ENCODE results near the gene JARID2. TPM values are rescaled to one million over a fixed set of nuclear protein-coding genes. Genes with fewer than 3 reads are reported as not detected.
A peak's percentile ranks its signal among the peaks of the same experiment; 100 is the strongest.

The JARID2 gene
- polyA plus RNA-seq, 1 donor (not counting 4 experiments of a cell fraction or from before 2014, with no cell fraction given): 11.0 TPM

DNA sequence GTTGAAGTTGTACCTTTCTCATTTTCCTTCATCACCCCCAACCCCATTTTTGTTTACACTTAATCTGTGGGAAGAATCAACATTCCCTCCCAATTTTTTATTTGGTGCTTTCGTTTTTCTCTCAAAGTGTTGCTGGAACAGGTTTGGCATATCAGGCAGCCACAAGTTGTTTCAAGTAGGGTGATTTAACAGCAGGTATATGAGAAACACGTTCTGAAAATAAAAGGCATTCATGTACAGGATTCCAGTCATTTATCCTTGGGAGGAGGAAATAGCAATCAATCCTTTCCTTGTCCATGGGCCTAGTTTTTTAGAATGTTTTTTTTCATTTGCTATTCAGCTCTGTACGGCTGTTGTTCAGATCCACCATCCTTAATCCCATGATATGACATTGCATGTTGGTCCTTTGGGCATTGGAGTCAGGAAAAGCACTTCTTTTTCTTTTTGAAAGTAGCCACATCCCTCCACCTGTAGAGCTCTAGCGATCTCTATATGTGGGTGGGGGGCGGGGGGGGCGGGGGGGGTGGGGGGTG is 120.2 kb downstream of the JARID2 start:
- Histone ChIP-seq H4K20me1 (ENCODE audit: control insufficient read depth, extremely low read depth, insufficient read depth, low read length) (no peaks in the 10 kb centered on the region), H3K9ac (ENCODE audit: control insufficient read depth, extremely low read depth, insufficient read depth, low read length) (peak overlapping the region; percentile 42), H3K79me2 (ENCODE audit: control insufficient read depth, insufficient read depth, low read length) (peaks cover 86% of the 10 kb centered on the region)

DNA sequence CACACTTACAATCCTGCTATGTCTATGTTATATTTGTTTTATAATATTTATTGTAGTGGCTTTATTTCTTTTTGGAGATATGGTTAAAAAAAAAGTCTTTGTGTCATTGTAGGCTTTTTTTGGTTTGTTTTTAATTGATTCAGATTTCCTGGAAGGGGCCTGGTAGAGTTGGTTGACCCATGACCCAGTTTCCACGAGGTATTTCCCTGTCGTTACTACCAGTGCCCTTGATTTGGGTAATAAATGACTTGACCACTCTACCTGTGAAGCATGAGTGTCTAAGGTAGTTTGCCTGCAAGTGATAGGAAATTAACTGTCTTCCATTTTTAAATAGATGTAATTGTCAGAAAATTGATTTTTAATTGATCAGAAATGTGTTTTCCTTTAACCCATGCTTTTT is 121.0 kb downstream of the JARID2 start:
- no peak overlapping the region for H3K4me2 ChIP-seq (ENCODE audit: control insufficient read depth, extremely low read depth, insufficient read depth, low read depth, low read length)
- TF ChIP-seq EZH2 (IDR thresholded peaks at IDR 0.05; ENCODE audit: low read length): no peak
- TF ChIP-seq, protein P1, sequence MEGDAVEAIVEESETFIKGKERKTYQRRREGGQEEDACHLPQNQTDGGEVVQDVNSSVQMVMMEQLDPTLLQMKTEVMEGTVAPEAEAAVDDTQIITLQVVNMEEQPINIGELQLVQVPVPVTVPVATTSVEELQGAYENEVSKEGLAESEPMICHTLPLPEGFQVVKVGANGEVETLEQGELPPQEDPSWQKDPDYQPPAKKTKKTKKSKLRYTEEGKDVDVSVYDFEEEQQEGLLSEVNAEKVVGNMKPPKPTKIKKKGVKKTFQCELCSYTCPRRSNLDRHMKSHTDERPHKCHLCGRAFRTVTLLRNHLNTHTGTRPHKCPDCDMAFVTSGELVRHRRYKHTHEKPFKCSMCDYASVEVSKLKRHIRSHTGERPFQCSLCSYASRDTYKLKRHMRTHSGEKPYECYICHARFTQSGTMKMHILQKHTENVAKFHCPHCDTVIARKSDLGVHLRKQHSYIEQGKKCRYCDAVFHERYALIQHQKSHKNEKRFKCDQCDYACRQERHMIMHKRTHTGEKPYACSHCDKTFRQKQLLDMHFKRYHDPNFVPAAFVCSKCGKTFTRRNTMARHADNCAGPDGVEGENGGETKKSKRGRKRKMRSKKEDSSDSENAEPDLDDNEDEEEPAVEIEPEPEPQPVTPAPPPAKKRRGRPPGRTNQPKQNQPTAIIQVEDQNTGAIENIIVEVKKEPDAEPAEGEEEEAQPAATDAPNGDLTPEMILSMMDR (optimal IDR thresholded peaks at IDR 0.05 in 1 of 3, IDR thresholded peaks at IDR 0.05 in 1 of 3, conservative IDR thresholded peaks at IDR 0.05 in 1 of 3; ENCODE audit: extremely low read depth in 1 of 3, insufficient read depth in 2 of 3, low read length in 3 of 3): no peak
- no peak for FAIRE-seq
- peaks cover 6% of the 10 kb centered on the region for H3K9me1 ChIP-seq (ENCODE audit: control insufficient read depth, extremely low read depth, insufficient read depth, low read length)
- dilution Hi-C loops (cut with MboI; ENCODE audit: extremely low pct_ligation_motif_present, low sequenced_read_pairs): no loop called here
- no peaks in the 10 kb centered on the region for H4K20me1 ChIP-seq (ENCODE audit: control insufficient read depth, extremely low read depth, insufficient read depth, low read length)
- H3K9me3 ChIP-seq (ENCODE audit: control insufficient read depth, low read depth, low read length): no peaks in the 10 kb centered on the region
- peaks cover 36% of the 10 kb centered on the region for H3K4me1 ChIP-seq (ENCODE audit: control insufficient read depth, extremely low read depth, insufficient read depth, low read length)
- H3K9ac ChIP-seq (ENCODE audit: control insufficient read depth, extremely low read depth, insufficient read depth, low read length): no peak overlapping the region
- no peaks in the 10 kb centered on the region for H3K36me3 ChIP-seq (ENCODE audit: control insufficient read depth in 2 of 2, extremely low read depth in 1 of 2, insufficient read depth in 2 of 2, low read length in 2 of 2)
- no peaks in the 10 kb centered on the region for H3K27me3 ChIP-seq (ENCODE audit: control insufficient read depth, extremely low read depth, insufficient read depth, low read length)
- no peak overlapping the region for H2AFZ ChIP-seq (ENCODE audit: control insufficient read depth, low read length)
- H3K4me3 ChIP-seq (ENCODE audit: control insufficient read depth in 2 of 3, extremely low read depth in 1 of 3, insufficient read depth in 2 of 3, low read depth in 1 of 3, low read length in 3 of 3): no peak overlapping the region
- no peak for DNase-seq (ENCODE audit: low read depth, low spot score)
- H3K27ac ChIP-seq (ENCODE audit: control insufficient read depth, insufficient read depth, low read length): no peak overlapping the region
- H3K79me2 ChIP-seq (ENCODE audit: control insufficient read depth, insufficient read depth, low read length): peaks cover 86% of the 10 kb centered on the region

More for the DNA sequence above, 120.2 kb downstream of the JARID2 start:
- H2AFZ ChIP-seq (ENCODE audit: control insufficient read depth, low read length): no peak overlapping the region
- peaks cover 6% of the 10 kb centered on the region for H3K9me1 ChIP-seq (ENCODE audit: control insufficient read depth, extremely low read depth, insufficient read depth, low read length)
- no peaks in the 10 kb centered on the region for H3K9me3 ChIP-seq (ENCODE audit: control insufficient read depth, low read depth, low read length)
- H3K4me2 ChIP-seq (ENCODE audit: control insufficient read depth, extremely low read depth, insufficient read depth, low read depth, low read length): peak overlapping the region; percentile 83
- FAIRE-seq (no peak), DNase-seq (ENCODE audit: low read depth, low spot score) (no peak)
- no peaks in the 10 kb centered on the region for H3K36me3 ChIP-seq (ENCODE audit: control insufficient read depth in 2 of 2, extremely low read depth in 1 of 2, insufficient read depth in 2 of 2, low read length in 2 of 2)
- peak overlapping the region in 2 of 3 experiments; percentile 41 to 45 for H3K4me3 ChIP-seq (ENCODE audit: control insufficient read depth in 2 of 3, extremely low read depth in 1 of 3, insufficient read depth in 2 of 3, low read depth in 1 of 3, low read length in 3 of 3)
- dilution Hi-C loops (cut with MboI; ENCODE audit: extremely low pct_ligation_motif_present, low sequenced_read_pairs): no loop called here
- H3K4me1 ChIP-seq (ENCODE audit: control insufficient read depth, extremely low read depth, insufficient read depth, low read length): peaks cover 30% of the 10 kb centered on the region
- H3K27ac ChIP-seq (ENCODE audit: control insufficient read depth, insufficient read depth, low read length): peak overlapping the region; percentile 68
- no peaks in the 10 kb centered on the region for H3K27me3 ChIP-seq (ENCODE audit: control insufficient read depth, extremely low read depth, insufficient read depth, low read length)
- no peak for TF ChIP-seq EZH2 (IDR thresholded peaks at IDR 0.05; ENCODE audit: low read length)
- TF ChIP-seq, protein P1 (optimal IDR thresholded peaks at IDR 0.05 in 1 of 3, IDR thresholded peaks at IDR 0.05 in 1 of 3, conservative IDR thresholded peaks at IDR 0.05 in 1 of 3; ENCODE audit: extremely low read depth in 1 of 3, insufficient read depth in 2 of 3, low read length in 3 of 3): no peak

All from keratinocyte (primary cell).